ENCODE results near the gene CPNE2.

CPNE2 gene

GRCh38 chr16:57125969-57126368 is 33.6 kb downstream of the CPNE2 start:
- no peak overlapping the region for H3K27ac ChIP-seq

DNA sequence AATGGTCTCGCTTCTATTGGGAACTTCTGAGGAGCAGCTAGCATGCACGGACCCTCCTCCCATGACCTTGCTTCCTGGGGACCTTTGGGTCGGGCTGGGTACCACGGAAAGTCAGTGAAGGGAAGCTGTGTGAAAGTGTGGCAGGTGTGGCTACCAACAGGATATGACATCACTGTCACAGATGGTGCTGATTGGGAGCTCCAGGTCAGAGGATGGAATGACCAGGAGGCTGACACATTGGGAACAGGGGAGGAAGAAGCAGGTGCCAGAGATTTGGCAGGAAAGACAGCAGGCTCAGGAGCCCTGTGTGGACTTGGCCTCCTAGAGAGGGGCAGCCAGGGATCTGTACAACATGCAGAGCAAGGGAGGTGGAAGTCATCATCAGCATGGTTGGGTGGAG is 34.0 kb downstream of the CPNE2 start:
- Histone ChIP-seq H3K36me3 (replicated peaks) (peaks cover 5% of the 10 kb centered on the region), H3K4me3 (ENCODE audit: low read depth, low read length) (no peak overlapping the region), H3K27me3 (replicated peaks) (no peaks in the 10 kb centered on the region), H3K27ac (no peak overlapping the region)
- TF ChIP-seq, protein P1, sequence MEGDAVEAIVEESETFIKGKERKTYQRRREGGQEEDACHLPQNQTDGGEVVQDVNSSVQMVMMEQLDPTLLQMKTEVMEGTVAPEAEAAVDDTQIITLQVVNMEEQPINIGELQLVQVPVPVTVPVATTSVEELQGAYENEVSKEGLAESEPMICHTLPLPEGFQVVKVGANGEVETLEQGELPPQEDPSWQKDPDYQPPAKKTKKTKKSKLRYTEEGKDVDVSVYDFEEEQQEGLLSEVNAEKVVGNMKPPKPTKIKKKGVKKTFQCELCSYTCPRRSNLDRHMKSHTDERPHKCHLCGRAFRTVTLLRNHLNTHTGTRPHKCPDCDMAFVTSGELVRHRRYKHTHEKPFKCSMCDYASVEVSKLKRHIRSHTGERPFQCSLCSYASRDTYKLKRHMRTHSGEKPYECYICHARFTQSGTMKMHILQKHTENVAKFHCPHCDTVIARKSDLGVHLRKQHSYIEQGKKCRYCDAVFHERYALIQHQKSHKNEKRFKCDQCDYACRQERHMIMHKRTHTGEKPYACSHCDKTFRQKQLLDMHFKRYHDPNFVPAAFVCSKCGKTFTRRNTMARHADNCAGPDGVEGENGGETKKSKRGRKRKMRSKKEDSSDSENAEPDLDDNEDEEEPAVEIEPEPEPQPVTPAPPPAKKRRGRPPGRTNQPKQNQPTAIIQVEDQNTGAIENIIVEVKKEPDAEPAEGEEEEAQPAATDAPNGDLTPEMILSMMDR (IDR thresholded peaks at IDR 0.05; ENCODE audit: low read depth, low read length, missing control alignments) = no peak
- DNase-seq = no peak
- in situ Hi-C loops (cut with HindIII; ENCODE audit: low pct_ligation_motif_present, low sequenced_read_pairs) = no loop called here

More at GRCh38 chr16:57125969-57126368, 33.6 kb downstream of the CPNE2 start:
- peaks cover 5% of the 10 kb centered on the region for H3K36me3 ChIP-seq (replicated peaks)
- TF ChIP-seq, protein P1 (IDR thresholded peaks at IDR 0.05; ENCODE audit: low read depth, low read length, missing control alignments) = no peak
- no peak overlapping the region for H3K4me3 ChIP-seq (ENCODE audit: low read depth, low read length)
- H3K27me3 ChIP-seq (replicated peaks) = no peaks in the 10 kb centered on the region
- DNase-seq = no peak
- in situ Hi-C loops (cut with HindIII; ENCODE audit: low pct_ligation_motif_present, low sequenced_read_pairs) = no loop called here

DNA sequence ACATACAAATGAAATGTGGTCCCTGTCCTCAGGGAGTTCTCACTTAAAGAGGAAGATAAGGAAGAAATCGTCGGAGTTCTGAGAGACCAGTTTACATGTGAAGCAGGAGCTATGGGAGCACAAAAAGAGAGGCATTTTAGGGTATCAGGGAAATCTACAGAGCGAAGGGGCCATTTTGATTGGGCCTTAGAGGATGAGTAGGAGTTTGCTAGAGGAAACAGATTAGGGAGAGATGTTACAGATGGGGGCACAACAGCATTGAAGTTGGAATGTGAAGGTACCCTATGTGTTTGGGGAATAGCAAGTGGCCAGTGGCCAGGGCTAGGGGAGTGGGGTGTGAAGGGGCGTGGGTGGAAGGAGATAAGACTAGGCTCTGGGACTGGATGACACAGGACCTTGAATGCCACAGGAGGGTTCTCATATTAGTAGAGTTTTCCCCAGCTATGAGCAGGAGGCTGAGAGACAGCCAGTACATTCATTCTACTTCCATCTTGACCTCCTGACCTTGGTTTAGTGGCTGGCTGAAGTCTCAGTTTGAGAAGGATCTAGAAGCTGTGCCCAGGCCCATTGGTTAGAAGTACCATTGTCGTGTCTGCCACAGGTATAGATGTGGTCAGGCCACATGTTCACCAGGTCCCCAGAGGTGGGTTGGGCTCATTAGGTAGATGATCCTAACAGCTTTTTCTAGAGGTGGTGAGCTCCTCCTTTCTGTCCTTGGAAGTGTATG is 34.8 kb downstream of the CPNE2 start:
- TF ChIP-seq, protein P1 (IDR thresholded peaks at IDR 0.05; ENCODE audit: low read depth, low read length, missing control alignments) = no peak
- no peak for DNase-seq
- in situ Hi-C loops (cut with HindIII; ENCODE audit: low pct_ligation_motif_present, low sequenced_read_pairs) = no loop called here
- no peak overlapping the region for H3K4me3 ChIP-seq (ENCODE audit: low read depth, low read length)
- no peaks in the 10 kb centered on the region for H3K27me3 ChIP-seq (replicated peaks)
- H3K27ac ChIP-seq = no peak overlapping the region
- no peaks in the 10 kb centered on the region for H3K36me3 ChIP-seq (replicated peaks)

GRCh38 chr16:57127836-57128235 is 35.5 kb downstream of the CPNE2 start:
- no peaks in the 10 kb centered on the region for H3K27me3 ChIP-seq (replicated peaks)
- TF ChIP-seq, protein P1 (IDR thresholded peaks at IDR 0.05; ENCODE audit: low read depth, low read length, missing control alignments) = no peak
- no peak for DNase-seq
- no peaks in the 10 kb centered on the region for H3K36me3 ChIP-seq (replicated peaks)
- in situ Hi-C loops (cut with HindIII; ENCODE audit: low pct_ligation_motif_present, low sequenced_read_pairs) = no loop called here
- no peak overlapping the region for H3K27ac ChIP-seq
- H3K4me3 ChIP-seq (ENCODE audit: low read depth, low read length) = no peak overlapping the region

DNA sequence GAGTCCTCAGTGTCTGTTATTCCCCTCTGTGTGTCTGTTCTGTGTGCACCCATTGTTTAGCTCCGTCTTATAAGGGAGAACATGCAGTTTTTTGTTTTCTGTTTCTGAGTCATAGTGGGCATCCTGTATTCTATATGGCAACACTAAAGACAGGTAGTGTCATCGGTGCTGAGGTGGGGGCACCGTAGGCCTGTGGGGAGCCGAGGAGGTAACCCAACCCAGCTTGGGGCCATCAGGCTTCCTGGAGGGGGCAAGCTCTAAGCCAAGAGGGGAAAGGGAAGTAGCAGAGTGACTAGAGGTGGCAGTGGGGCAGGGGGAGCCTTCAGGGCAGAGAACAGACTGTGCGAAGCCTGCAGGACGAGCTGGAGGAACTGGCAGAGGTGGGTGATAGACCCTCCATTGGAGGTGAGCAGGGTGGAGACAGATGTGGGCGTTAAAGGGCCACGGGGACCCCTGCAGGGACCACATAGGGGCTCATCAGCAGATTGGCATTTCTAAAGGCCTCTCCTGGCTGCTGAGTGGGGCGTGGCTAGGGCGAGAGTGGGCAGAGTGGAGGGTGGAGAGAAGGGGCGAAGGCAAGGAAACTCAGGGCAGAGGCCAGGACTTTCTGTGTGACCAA is 36.5 kb downstream of the CPNE2 start:
- TF ChIP-seq, protein P1 (IDR thresholded peaks at IDR 0.05; ENCODE audit: low read depth, low read length, missing control alignments) = no peak
- H3K27ac ChIP-seq = no peak overlapping the region
- no peak for DNase-seq
- H3K27me3 ChIP-seq (replicated peaks) = no peaks in the 10 kb centered on the region
- H3K36me3 ChIP-seq (replicated peaks) = no peaks in the 10 kb centered on the region
- in situ Hi-C loops (cut with HindIII; ENCODE audit: low pct_ligation_motif_present, low sequenced_read_pairs) = no loop called here
- no peak overlapping the region for H3K4me3 ChIP-seq (ENCODE audit: low read depth, low read length)

All from brain microvascular endothelial cell (primary cell).